BLaER1 treated with 17β-estradiol and CSF1 and Interleukin-3, amounts not matched to agents 10 nM and 100 nM (cell line): ENCODE measurements around the gene GPC5.
"Not testable (repeated sequence)": the region's sequence is repeated elsewhere in the genome, so short reads cannot be mapped to it uniquely, and the experiment has no call there.

Source experiments
- H3K27ac ChIP-seq, 11 experiments: shearing (Covaris generic); formaldehyde crosslinking; 2 replicates each; pipeline ENCODE4 v1.8.1; 2022
- H3K27me3 ChIP-seq, 11 experiments: shearing (Covaris generic); formaldehyde crosslinking; 2 replicates each; pipeline ENCODE4 v1.8.1; 2022
- H3K36me3 ChIP-seq, 11 experiments: shearing (Covaris generic); formaldehyde crosslinking; 2 replicates each; pipeline ENCODE4 v1.8.1; 2022
- H3K4me1 ChIP-seq, 10 experiments: shearing (Covaris generic); formaldehyde crosslinking; 2 replicates each; pipeline ENCODE4 v1.8.1; 2022
- H3K4me2 ChIP-seq, 11 experiments: shearing (Covaris generic); formaldehyde crosslinking; 2 replicates each; pipeline ENCODE4 v1.8.1; 2022
- H3K4me3 ChIP-seq, 10 experiments: shearing (Covaris generic); formaldehyde crosslinking; 2 replicates each; pipeline ENCODE4 v1.8.1; 2022
- H3K9ac ChIP-seq, 11 experiments: shearing (Covaris generic); formaldehyde crosslinking; 2 replicates each; pipeline ENCODE4 v1.8.1; 2022
- H3K9me3 ChIP-seq, 11 experiments: shearing (Covaris generic); formaldehyde crosslinking; replicated peaks in 1 of 11; 2 replicates each; pipeline ENCODE4 v1.8.1; 2022
- H4K20me1 ChIP-seq, 11 experiments: shearing (Covaris generic); formaldehyde crosslinking; 2 replicates each; pipeline ENCODE4 v1.8.1; 2022
- Cebpa-rat ChIP-seq, 11 experiments: shearing (Covaris generic); IDR thresholded peaks; 2 replicates each; pipeline ENCODE4 v1.8.1; 2022

Gene GPC5

GRCh38 chr13:92473765-92474475 lies 1075.5 kb downstream of the GPC5 start:
- no peaks in the 10 kb centered on the region for H3K27me3 ChIP-seq
- H3K27ac ChIP-seq: no peak overlapping the region
- TF ChIP-seq Cebpa-rat (IDR thresholded peaks at IDR 0.05): no peak
- H3K4me2 ChIP-seq: no peak overlapping the region
- no peaks in the 10 kb centered on the region for H3K9me3 ChIP-seq
- no peak overlapping the region for H3K4me3 ChIP-seq
- H4K20me1 ChIP-seq: no peaks in the 10 kb centered on the region
- H3K4me1 ChIP-seq: no peaks in the 10 kb centered on the region; a peak in 1 of 20 replicates
- no peaks in the 10 kb centered on the region for H3K36me3 ChIP-seq
- H3K9ac ChIP-seq: no peak overlapping the region

- no peak for TF ChIP-seq Cebpa-rat (IDR thresholded peaks at IDR 0.05)
- Histone ChIP-seq H3K9ac (no peak overlapping the region), H3K4me2 (no peak overlapping the region), H3K9me3 (peaks cover 0 to 7% (median 6%) of the 10 kb centered on the region in 11 experiments; a peak in 10 of 22 replicates), H4K20me1 (no peaks in the 10 kb centered on the region), H3K4me3 (no peak overlapping the region), H3K36me3 (no peaks in the 10 kb centered on the region), H3K27me3 (no peaks in the 10 kb centered on the region), H3K27ac (no peak overlapping the region), H3K4me1 (no peaks in the 10 kb centered on the region; a peak in 1 of 20 replicates)
Measured at GRCh38 chr13:92480387-92480786, 1082.0 kb downstream of the GPC5 start.

- not testable (repeated sequence) for H3K36me3 ChIP-seq, H3K4me2 ChIP-seq, H3K9me3 ChIP-seq, H3K27me3 ChIP-seq, H3K4me1 ChIP-seq, H3K4me3 ChIP-seq, H4K20me1 ChIP-seq, H3K9ac ChIP-seq, H3K27ac ChIP-seq
Measured at GRCh38 chr13:92482790-92483189, 1084.4 kb downstream of the GPC5 start.

GRCh38 chr13:92483894-92484293 lies 1085.5 kb downstream of the GPC5 start:
- H4K20me1 ChIP-seq: no peaks in the 10 kb centered on the region
- no peak overlapping the region for H3K4me3 ChIP-seq
- TF ChIP-seq Cebpa-rat (IDR thresholded peaks at IDR 0.05): no peak
- H3K9me3 ChIP-seq: peaks cover 0 to 7% (median 6%) of the 10 kb centered on the region in 11 experiments; a peak in 10 of 22 replicates
- H3K9ac ChIP-seq: no peak overlapping the region
- H3K4me1 ChIP-seq: no peaks in the 10 kb centered on the region
- H3K36me3 ChIP-seq: no peaks in the 10 kb centered on the region
- H3K27ac ChIP-seq: no peak overlapping the region
- H3K27me3 ChIP-seq: no peaks in the 10 kb centered on the region
- H3K4me2 ChIP-seq: no peak overlapping the region

GRCh38 chr13:92487238-92487637 lies 1088.8 kb downstream of the GPC5 start:
- Histone ChIP-seq H3K9ac (no peak overlapping the region), H3K4me3 (no peak overlapping the region), H3K27ac (no peak overlapping the region), H3K27me3 (no peaks in the 10 kb centered on the region), H3K36me3 (no peaks in the 10 kb centered on the region), H3K4me1 (no peaks in the 10 kb centered on the region), H4K20me1 (no peaks in the 10 kb centered on the region), H3K9me3 (peaks cover 0 to 7% (median 6%) of the 10 kb centered on the region in 11 experiments; a peak in 10 of 22 replicates), H3K4me2 (no peak overlapping the region)
- TF ChIP-seq Cebpa-rat (IDR thresholded peaks at IDR 0.05): no peak

- no peaks in the 10 kb centered on the region for H3K9me3 ChIP-seq
- H4K20me1 ChIP-seq: no peaks in the 10 kb centered on the region
- H3K27me3 ChIP-seq: no peaks in the 10 kb centered on the region
- no peak overlapping the region for H3K9ac ChIP-seq
- no peak overlapping the region for H3K27ac ChIP-seq
- H3K4me2 ChIP-seq: no peak overlapping the region
- no peak for TF ChIP-seq Cebpa-rat (IDR thresholded peaks at IDR 0.05)
- H3K4me3 ChIP-seq: no peak overlapping the region
- H3K36me3 ChIP-seq: no peaks in the 10 kb centered on the region
- no peaks in the 10 kb centered on the region for H3K4me1 ChIP-seq
Measured at GRCh38 chr13:92488249-92488852, 1089.9 kb downstream of the GPC5 start.

- H4K20me1 ChIP-seq: no peaks in the 10 kb centered on the region
- no peak overlapping the region for H3K9ac ChIP-seq
- no peak for TF ChIP-seq Cebpa-rat (IDR thresholded peaks at IDR 0.05)
- no peaks in the 10 kb centered on the region for H3K27me3 ChIP-seq
- H3K4me3 ChIP-seq: no peak overlapping the region
- H3K36me3 ChIP-seq: no peaks in the 10 kb centered on the region
- H3K27ac ChIP-seq: no peak overlapping the region
- no peaks in the 10 kb centered on the region for H3K4me1 ChIP-seq
- no peak overlapping the region for H3K4me2 ChIP-seq
- no peaks in the 10 kb centered on the region for H3K9me3 ChIP-seq
Measured at GRCh38 chr13:92491839-92492238, 1093.4 kb downstream of the GPC5 start.

GRCh38 chr13:92494915-92495314 lies 1096.5 kb downstream of the GPC5 start:
- Histone ChIP-seq H3K36me3 (no peaks in the 10 kb centered on the region), H3K4me2 (no peak overlapping the region), H3K4me3 (no peak overlapping the region), H3K9me3 (no peaks in the 10 kb centered on the region), H3K27me3 (no peaks in the 10 kb centered on the region), H3K27ac (no peak overlapping the region), H4K20me1 (no peaks in the 10 kb centered on the region), H3K4me1 (no peaks in the 10 kb centered on the region), H3K9ac (no peak overlapping the region)
- no peak for TF ChIP-seq Cebpa-rat (IDR thresholded peaks at IDR 0.05)

- H3K36me3 ChIP-seq: no peaks in the 10 kb centered on the region
- TF ChIP-seq Cebpa-rat (IDR thresholded peaks at IDR 0.05): no peak
- no peaks in the 10 kb centered on the region for H3K27me3 ChIP-seq
- H3K4me3 ChIP-seq: no peak overlapping the region
- H4K20me1 ChIP-seq: no peaks in the 10 kb centered on the region
- no peaks in the 10 kb centered on the region for H3K4me1 ChIP-seq
- H3K27ac ChIP-seq: no peak overlapping the region
- no peak overlapping the region for H3K4me2 ChIP-seq
- no peaks in the 10 kb centered on the region for H3K9me3 ChIP-seq
- H3K9ac ChIP-seq: no peak overlapping the region
Measured at GRCh38 chr13:92500192-92500591, 1101.8 kb downstream of the GPC5 start.

- Histone ChIP-seq H3K4me1 (no peaks in the 10 kb centered on the region), H3K9me3 (no peaks in the 10 kb centered on the region), H3K36me3 (no peaks in the 10 kb centered on the region), H3K27me3 (no peaks in the 10 kb centered on the region), H4K20me1 (no peaks in the 10 kb centered on the region), H3K9ac (no peak overlapping the region), H3K4me3 (no peak overlapping the region), H3K4me2 (no peak overlapping the region), H3K27ac (no peak overlapping the region)
- TF ChIP-seq Cebpa-rat (IDR thresholded peaks at IDR 0.05): no peak
Measured at GRCh38 chr13:92510416-92510815, 1112.0 kb downstream of the GPC5 start.
